WTC11 (cell line): ENCODE data around the gene CDKL2.

Source experiments
- CREB1 ChIP-seq: sonication (generic); formaldehyde crosslinking; IDR thresholded peaks from 2 replicates; pipeline ENCODE4 v1.8.0; 2023; ENCODE audit warnings: mild to moderate bottlenecking, missing genetic modification reagents
- EMX1 ChIP-seq: fragments of 250-450 bp; sonication (Bioruptor Pico); IDR thresholded peaks from 2 replicates; pipeline ENCODE4 v1.8.0; 2021; ENCODE audit warnings: mild to moderate bottlenecking
- JAZF1 ChIP-seq: fragments of 250-450 bp; sonication (Bioruptor Pico); IDR thresholded peaks from 2 replicates; pipeline ENCODE4 v1.9.0; 2021; ENCODE audit warnings: moderate library complexity, mild to moderate bottlenecking, inconsistent platforms
- NFE2L1 ChIP-seq: sonication (generic); formaldehyde crosslinking; IDR thresholded peaks from 2 replicates; pipeline ENCODE4 v1.8.1; 2023; ENCODE audit warnings: missing genetic modification reagents
- SP1 ChIP-seq: sonication (generic); formaldehyde crosslinking; conservative IDR thresholded peaks from 2 replicates; pipeline ENCODE4 v1.8.1; 2022; ENCODE audit warnings: missing genetic modification reagents
- ZBTB21 ChIP-seq: sonication (generic); formaldehyde crosslinking; IDR thresholded peaks from 2 replicates; pipeline ENCODE4 v1.8.1; 2023; ENCODE audit warnings: mild to moderate bottlenecking, missing genetic modification reagents, borderline replicate concordance
- ZNF121 ChIP-seq: sonication (generic); formaldehyde crosslinking; IDR thresholded peaks from 2 replicates; pipeline ENCODE4 v1.8.0; 2023; ENCODE audit warnings: missing genetic modification reagents
- TF ChIP-seq, protein P1 (sequence below): fragments of 250-450 bp; sonication (Bioruptor Pico); IDR thresholded peaks from 2 replicates; pipeline ENCODE4 v1.9.0; 2021; ENCODE audit warnings: mild to moderate bottlenecking, borderline replicate concordance
- TF ChIP-seq, protein P2 (sequence below): fragments of 200-600 bp; IDR thresholded peaks from 2 replicates; pipeline ENCODE4 v1.8.0; 2022; ENCODE audit warnings: antibody characterized with exemption
- TF ChIP-seq, protein P3 (sequence below): sonication (generic); formaldehyde crosslinking; IDR thresholded peaks from 2 replicates; pipeline ENCODE4 v1.8.0; 2022; ENCODE audit warnings: mild to moderate bottlenecking, missing genetic modification reagents
- TF ChIP-seq, protein P4 (sequence below): sonication (generic); formaldehyde crosslinking; IDR thresholded peaks from 2 replicates; pipeline ENCODE4 v1.8.0; 2022; ENCODE audit warnings: mild to moderate bottlenecking, missing genetic modification reagents
- TF ChIP-seq, protein P5 (sequence below): sonication (generic); formaldehyde crosslinking; IDR thresholded peaks from 2 replicates; pipeline ENCODE4 v1.8.0; 2022; ENCODE audit warnings: missing genetic modification reagents

DNA sequence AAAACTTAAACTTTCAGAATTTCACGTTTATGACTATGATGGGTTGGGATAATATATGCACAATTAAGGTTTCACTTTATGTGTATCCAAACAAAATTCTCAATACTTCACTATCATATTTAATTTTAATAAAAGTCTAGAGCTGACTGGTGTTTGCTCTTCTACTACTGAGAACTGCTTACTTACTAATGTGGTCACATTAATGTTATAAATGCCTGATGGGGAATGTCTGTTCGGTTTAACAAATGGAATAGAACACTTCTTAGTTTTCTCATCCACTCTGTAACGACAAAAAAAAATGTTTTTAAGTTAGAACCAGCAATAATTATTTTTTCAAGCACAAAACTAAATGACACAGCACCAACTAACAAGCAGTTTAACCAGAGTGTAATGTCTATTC, 34.3 kb downstream of the CDKL2 start:
- TF ChIP-seq ZBTB21 (CRISPR knock-in tag) (no peak), ZNF121 (no peak), JAZF1 (CRISPR knock-in tag) (no peak), NFE2L1 (no peak), EMX1 (no peak), CREB1 (no peak), SP1 (CRISPR knock-in tag) (no peak)
- TF ChIP-seq, protein P1, sequence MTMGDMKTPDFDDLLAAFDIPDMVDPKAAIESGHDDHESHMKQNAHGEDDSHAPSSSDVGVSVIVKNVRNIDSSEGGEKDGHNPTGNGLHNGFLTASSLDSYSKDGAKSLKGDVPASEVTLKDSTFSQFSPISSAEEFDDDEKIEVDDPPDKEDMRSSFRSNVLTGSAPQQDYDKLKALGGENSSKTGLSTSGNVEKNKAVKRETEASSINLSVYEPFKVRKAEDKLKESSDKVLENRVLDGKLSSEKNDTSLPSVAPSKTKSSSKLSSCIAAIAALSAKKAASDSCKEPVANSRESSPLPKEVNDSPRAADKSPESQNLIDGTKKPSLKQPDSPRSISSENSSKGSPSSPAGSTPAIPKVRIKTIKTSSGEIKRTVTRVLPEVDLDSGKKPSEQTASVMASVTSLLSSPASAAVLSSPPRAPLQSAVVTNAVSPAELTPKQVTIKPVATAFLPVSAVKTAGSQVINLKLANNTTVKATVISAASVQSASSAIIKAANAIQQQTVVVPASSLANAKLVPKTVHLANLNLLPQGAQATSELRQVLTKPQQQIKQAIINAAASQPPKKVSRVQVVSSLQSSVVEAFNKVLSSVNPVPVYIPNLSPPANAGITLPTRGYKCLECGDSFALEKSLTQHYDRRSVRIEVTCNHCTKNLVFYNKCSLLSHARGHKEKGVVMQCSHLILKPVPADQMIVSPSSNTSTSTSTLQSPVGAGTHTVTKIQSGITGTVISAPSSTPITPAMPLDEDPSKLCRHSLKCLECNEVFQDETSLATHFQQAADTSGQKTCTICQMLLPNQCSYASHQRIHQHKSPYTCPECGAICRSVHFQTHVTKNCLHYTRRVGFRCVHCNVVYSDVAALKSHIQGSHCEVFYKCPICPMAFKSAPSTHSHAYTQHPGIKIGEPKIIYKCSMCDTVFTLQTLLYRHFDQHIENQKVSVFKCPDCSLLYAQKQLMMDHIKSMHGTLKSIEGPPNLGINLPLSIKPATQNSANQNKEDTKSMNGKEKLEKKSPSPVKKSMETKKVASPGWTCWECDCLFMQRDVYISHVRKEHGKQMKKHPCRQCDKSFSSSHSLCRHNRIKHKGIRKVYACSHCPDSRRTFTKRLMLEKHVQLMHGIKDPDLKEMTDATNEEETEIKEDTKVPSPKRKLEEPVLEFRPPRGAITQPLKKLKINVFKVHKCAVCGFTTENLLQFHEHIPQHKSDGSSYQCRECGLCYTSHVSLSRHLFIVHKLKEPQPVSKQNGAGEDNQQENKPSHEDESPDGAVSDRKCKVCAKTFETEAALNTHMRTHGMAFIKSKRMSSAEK (CRISPR knock-in tag): no peak
- TF ChIP-seq, protein P2, sequence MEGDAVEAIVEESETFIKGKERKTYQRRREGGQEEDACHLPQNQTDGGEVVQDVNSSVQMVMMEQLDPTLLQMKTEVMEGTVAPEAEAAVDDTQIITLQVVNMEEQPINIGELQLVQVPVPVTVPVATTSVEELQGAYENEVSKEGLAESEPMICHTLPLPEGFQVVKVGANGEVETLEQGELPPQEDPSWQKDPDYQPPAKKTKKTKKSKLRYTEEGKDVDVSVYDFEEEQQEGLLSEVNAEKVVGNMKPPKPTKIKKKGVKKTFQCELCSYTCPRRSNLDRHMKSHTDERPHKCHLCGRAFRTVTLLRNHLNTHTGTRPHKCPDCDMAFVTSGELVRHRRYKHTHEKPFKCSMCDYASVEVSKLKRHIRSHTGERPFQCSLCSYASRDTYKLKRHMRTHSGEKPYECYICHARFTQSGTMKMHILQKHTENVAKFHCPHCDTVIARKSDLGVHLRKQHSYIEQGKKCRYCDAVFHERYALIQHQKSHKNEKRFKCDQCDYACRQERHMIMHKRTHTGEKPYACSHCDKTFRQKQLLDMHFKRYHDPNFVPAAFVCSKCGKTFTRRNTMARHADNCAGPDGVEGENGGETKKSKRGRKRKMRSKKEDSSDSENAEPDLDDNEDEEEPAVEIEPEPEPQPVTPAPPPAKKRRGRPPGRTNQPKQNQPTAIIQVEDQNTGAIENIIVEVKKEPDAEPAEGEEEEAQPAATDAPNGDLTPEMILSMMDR: no peak
- TF ChIP-seq, protein P3, sequence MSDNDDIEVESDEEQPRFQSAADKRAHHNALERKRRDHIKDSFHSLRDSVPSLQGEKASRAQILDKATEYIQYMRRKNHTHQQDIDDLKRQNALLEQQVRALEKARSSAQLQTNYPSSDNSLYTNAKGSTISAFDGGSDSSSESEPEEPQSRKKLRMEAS (CRISPR knock-in tag): no peak
- TF ChIP-seq, protein P4, sequence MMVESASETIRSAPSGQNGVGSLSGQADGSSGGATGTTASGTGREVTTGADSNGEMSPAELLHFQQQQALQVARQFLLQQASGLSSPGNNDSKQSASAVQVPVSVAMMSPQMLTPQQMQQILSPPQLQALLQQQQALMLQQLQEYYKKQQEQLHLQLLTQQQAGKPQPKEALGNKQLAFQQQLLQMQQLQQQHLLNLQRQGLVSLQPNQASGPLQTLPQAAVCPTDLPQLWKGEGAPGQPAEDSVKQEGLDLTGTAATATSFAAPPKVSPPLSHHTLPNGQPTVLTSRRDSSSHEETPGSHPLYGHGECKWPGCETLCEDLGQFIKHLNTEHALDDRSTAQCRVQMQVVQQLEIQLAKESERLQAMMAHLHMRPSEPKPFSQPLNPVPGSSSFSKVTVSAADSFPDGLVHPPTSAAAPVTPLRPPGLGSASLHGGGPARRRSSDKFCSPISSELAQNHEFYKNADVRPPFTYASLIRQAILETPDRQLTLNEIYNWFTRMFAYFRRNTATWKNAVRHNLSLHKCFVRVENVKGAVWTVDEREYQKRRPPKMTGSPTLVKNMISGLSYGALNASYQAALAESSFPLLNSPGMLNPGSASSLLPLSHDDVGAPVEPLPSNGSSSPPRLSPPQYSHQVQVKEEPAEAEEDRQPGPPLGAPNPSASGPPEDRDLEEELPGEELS (CRISPR knock-in tag): no peak
- TF ChIP-seq, protein P5, sequence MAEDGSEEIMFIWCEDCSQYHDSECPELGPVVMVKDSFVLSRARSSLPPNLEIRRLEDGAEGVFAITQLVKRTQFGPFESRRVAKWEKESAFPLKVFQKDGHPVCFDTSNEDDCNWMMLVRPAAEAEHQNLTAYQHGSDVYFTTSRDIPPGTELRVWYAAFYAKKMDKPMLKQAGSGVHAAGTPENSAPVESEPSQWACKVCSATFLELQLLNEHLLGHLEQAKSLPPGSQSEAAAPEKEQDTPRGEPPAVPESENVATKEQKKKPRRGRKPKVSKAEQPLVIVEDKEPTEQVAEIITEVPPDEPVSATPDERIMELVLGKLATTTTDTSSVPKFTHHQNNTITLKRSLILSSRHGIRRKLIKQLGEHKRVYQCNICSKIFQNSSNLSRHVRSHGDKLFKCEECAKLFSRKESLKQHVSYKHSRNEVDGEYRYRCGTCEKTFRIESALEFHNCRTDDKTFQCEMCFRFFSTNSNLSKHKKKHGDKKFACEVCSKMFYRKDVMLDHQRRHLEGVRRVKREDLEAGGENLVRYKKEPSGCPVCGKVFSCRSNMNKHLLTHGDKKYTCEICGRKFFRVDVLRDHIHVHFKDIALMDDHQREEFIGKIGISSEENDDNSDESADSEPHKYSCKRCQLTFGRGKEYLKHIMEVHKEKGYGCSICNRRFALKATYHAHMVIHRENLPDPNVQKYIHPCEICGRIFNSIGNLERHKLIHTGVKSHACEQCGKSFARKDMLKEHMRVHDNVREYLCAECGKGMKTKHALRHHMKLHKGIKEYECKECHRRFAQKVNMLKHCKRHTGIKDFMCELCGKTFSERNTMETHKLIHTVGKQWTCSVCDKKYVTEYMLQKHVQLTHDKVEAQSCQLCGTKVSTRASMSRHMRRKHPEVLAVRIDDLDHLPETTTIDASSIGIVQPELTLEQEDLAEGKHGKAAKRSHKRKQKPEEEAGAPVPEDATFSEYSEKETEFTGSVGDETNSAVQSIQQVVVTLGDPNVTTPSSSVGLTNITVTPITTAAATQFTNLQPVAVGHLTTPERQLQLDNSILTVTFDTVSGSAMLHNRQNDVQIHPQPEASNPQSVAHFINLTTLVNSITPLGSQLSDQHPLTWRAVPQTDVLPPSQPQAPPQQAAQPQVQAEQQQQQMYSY (CRISPR knock-in tag): no peak
